ENCODE data around the gene VOPP1. TPM values are rescaled to one million over a fixed set of nuclear protein-coding genes. Genes with fewer than 3 reads are reported as not detected.

Gene VOPP1
- total and polyA plus RNA-seq, 2 of the 13 experiments (the other 11 are each of a cell fraction or from before 2014, with no cell fraction given) = 21.8 to 55.3 TPM

- Histone ChIP-seq H3K4me2 (ENCODE audit: low read depth, low read length) (no peak overlapping the region), H3K36me3 (replicated peaks in 1 of 2; ENCODE audit: control insufficient read depth in 1 of 2, insufficient read depth in 2 of 2, low read length in 2 of 2) (peaks cover 0 to 4% of the 10 kb centered on the region in 2 experiments; a peak in 2 of 5 replicates), H3K27ac (ENCODE audit: extremely low read length, insufficient read depth, low read length) (no peak overlapping the region), H3K9me3 (ENCODE audit: low read length) (no peaks in the 10 kb centered on the region), H3K4me1 (ENCODE audit: insufficient read depth, low read length) (peaks cover 25% of the 10 kb centered on the region), H3K9ac (ENCODE audit: insufficient read depth, low read depth, low read length) (no peak overlapping the region), H2AFZ (ENCODE audit: low read length) (no peak overlapping the region), H4K20me1 (ENCODE audit: insufficient read depth, low read length) (no peaks in the 10 kb centered on the region), H3K27me3 (ENCODE audit: control insufficient read depth in 1 of 2, insufficient read depth in 2 of 2, low read length in 2 of 2) (no peaks in the 10 kb centered on the region), H3K4me3 (replicated peaks in 1 of 3; ENCODE audit: insufficient read depth in 1 of 3, low read depth in 2 of 3, low read length in 3 of 3) (no peak overlapping the region), H3K79me2 (ENCODE audit: insufficient read depth, low read length) (peaks cover 50% of the 10 kb centered on the region)
- in situ Hi-C loops (cut with HindIII; ENCODE audit: extremely low pct_ligation_motif_present, low pct_unique_long_range_greater_than_20kb) (no loop called here), intact Hi-C loops (cut with micrococcal nuclease; ENCODE audit: unreplicated experiment) (no loop called here)
- POLR2A ChIA-PET = no interaction called here
- ATAC-seq (no peak), DNase-seq (ENCODE audit: low spot score) (no peak), FAIRE-seq (no peak)
- TF ChIP-seq, protein P1, sequence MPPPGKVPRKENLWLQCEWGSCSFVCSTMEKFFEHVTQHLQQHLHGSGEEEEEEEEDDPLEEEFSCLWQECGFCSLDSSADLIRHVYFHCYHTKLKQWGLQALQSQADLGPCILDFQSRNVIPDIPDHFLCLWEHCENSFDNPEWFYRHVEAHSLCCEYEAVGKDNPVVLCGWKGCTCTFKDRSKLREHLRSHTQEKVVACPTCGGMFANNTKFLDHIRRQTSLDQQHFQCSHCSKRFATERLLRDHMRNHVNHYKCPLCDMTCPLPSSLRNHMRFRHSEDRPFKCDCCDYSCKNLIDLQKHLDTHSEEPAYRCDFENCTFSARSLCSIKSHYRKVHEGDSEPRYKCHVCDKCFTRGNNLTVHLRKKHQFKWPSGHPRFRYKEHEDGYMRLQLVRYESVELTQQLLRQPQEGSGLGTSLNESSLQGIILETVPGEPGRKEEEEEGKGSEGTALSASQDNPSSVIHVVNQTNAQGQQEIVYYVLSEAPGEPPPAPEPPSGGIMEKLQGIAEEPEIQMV (CRISPR knock-in tag; IDR thresholded peaks at IDR 0.05; ENCODE audit: low read depth) = no peak
- TF ChIP-seq KLF6 (CRISPR knock-in tag; IDR thresholded peaks at IDR 0.05) (no peak), TAF15 (IDR thresholded peaks at IDR 0.05; ENCODE audit: low read depth, low read length, poor library complexity, severe bottlenecking) (no peak), MAFK (conservative IDR thresholded peaks at IDR 0.05 in 1 of 2, IDR thresholded peaks at IDR 0.05 in 1 of 2; ENCODE audit: low read length in 2 of 2) (no peak), SNAPC2 (CRISPR knock-in tag; IDR thresholded peaks at IDR 0.05) (no peak), TFAP4 (IDR thresholded peaks at IDR 0.05; ENCODE audit: borderline replicate concordance, low read depth) (no peak), TERF1 (CRISPR knock-in tag; IDR thresholded peaks at IDR 0.05) (no peak), ATF5 (CRISPR knock-in tag; IDR thresholded peaks at IDR 0.05; ENCODE audit: low read depth) (no peak), ZBTB3 (CRISPR knock-in tag; IDR thresholded peaks at IDR 0.05; ENCODE audit: borderline replicate concordance, low read depth) (no peak), ZSCAN21 (CRISPR knock-in tag; IDR thresholded peaks at IDR 0.05; ENCODE audit: borderline replicate concordance) (no peak), KMT2B (CRISPR knock-in tag; IDR thresholded peaks at IDR 0.05) (no peak), ZNF7 (CRISPR knock-in tag; IDR thresholded peaks at IDR 0.05) (no peak)
- 98% methylated on average over 20 of the region's 20 CpGs for WGBS (ENCODE audit: low lambda C conversion rate)
- CTCF ChIA-PET (ENCODE audit: low intra/inter-chr PET ratio, low total read pairs) = no interaction called here
- BruUV-seq (replicated peaks) = no TSS peak
Observed at GRCh38 chr7:55540226-55540858, 32.0 kb downstream of the VOPP1 start.

Data from HepG2 (cell line).